Rectal smooth muscle tissue (tissue), 1 donor: Measurements from ENCODE around the gene PACC1.

Experiments
- H3K27ac ChIP-seq: one replicate; pipeline ENCODE4 v1.7.0; 2013; ENCODE audit warnings: low read depth, low read length, inconsistent platforms
- H3K27me3 ChIP-seq: one replicate; pipeline ENCODE4 v1.7.0; 2013; ENCODE audit warnings: low read length; ENCODE audit not compliant: control insufficient read depth, insufficient read depth
- H3K36me3 ChIP-seq: one replicate; pipeline ENCODE4 v1.7.0; 2013; ENCODE audit warnings: low read length; ENCODE audit not compliant: control insufficient read depth, insufficient read depth
- H3K4me1 ChIP-seq: one replicate; pipeline ENCODE4 v1.7.0; 2013; ENCODE audit warnings: low read length; ENCODE audit not compliant: control insufficient read depth, insufficient read depth
- H3K4me3 ChIP-seq: one replicate; pipeline ENCODE4 v1.7.0; 2013; ENCODE audit warnings: low read length
- H3K9ac ChIP-seq: one replicate; pipeline ENCODE4 v1.7.0; 2013; ENCODE audit warnings: low read length

The PACC1 gene

DNA sequence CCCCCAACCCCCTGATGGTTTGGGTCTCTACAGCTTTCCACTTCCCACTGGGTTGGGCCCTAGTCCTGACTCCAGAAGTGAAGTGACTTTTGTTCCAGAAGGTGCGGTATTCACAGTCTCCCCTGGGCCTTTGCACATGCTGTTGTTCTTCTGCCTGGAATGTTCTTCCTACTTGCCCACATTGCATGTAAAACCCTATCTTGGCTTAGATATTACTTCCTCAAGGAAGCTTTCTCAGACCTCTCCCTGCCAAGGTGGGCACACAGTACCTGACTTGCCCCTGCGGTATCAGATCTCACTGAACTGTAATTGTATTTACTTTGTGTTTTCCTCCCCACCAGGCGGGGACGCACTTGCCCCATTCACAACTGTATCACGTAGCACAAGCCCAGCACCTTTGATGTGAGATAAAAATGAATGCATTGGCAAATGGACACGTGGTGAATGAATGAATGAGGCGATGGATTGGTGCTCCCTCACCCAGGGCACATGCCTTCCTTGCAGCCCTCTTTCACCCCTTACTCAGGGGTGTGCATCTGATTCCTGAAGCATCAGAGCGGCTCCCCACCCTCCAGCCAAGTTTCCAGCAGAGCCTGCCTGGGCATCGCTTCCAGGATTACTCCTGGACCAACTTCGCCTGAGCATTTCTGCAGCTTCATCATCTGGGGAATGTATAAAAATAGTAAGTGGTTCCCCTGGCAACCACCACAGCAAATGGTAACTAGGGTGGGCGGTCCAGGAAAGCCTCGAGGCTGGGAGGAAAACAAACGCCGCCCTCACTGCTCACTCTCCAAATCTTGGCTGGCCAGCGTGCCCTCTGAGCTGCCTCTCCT is 37.9 kb upstream of the PACC1 start:
- no peaks in the 10 kb centered on the region for H3K36me3 ChIP-seq
- no peak overlapping the region for H3K4me3 ChIP-seq
- no peak overlapping the region for H3K27ac ChIP-seq
- no peaks in the 10 kb centered on the region for H3K27me3 ChIP-seq
- peaks cover 11% of the 10 kb centered on the region for H3K4me1 ChIP-seq
- H3K9ac ChIP-seq: no peak overlapping the region

DNA sequence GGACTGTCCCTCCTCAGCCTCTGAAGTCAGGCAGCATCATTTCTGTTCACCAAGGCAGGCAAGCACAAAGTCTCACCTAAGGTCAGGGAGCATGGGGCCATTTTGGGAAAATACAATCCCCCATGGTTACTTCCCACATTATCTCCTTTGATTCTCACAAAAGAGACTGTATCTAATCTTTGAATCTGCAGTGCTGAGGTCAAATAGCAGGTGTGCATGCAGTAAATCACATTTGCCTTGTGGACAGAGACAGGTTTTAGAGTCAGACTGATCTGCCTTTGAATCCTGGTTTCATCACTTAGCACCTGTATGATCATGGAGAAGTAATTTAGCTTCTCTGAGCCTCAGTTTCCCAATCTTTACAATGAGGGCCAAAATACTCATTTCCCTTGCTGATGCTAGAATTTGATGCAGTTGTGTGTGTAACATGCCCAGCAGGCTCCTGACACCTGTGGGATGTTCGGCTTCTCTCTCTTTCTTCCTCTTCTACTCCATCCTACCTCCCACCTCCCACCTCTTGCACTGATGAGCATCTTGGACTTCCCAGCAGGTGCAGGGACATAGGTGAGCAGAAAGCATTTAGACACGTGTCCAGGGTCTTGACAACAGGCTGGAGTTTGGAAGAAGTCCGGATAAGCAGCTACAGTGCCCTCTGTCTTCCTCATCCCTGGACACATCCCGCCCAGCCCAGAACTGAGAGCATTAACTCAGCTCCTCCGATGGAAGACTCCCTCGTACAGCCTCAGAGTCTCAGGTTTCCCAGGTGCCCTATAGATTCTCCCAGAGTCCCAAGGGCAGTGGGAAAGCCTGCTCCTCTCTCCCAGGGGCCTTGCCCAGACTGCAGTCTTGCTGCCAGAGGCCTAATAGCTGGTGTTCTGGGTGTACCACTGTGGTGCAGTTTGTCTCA is 37.0 kb upstream of the PACC1 start:
- Histone ChIP-seq H3K4me3 (no peak overlapping the region), H3K4me1 (peaks cover 11% of the 10 kb centered on the region), H3K27ac (no peak overlapping the region), H3K27me3 (no peaks in the 10 kb centered on the region), H3K9ac (no peak overlapping the region), H3K36me3 (no peaks in the 10 kb centered on the region)

DNA sequence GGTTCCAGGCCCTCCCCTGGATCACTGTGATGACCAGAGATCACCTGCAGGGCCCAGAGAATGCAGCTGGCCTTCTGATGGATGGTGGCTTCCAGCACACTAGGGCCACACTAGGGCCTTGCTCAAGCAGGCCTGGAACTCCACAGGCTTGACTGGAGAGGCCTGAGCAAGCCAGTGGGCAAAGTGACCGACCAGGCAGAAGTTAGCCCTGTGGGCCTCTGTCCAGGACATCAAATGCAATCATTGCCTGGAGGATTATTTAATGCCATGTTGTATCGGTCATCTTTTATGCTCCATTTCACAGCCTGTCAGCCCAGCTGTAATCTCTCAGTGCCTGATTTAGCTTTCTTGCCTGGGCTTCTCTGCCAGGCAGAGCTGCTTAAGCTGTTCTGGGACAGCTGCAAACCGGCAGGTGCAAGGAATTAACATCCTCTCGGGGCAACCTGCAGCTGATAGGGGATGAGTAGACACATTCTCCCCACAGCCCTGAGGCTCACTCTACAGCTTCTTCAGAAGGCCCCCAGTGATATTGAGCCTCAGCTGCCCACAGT is 35.7 kb upstream of the PACC1 start:
- Histone ChIP-seq H3K36me3 (peaks cover 5% of the 10 kb centered on the region), H3K4me1 (peaks cover 11% of the 10 kb centered on the region), H3K27me3 (no peaks in the 10 kb centered on the region), H3K9ac (no peak overlapping the region), H3K27ac (no peak overlapping the region), H3K4me3 (no peak overlapping the region)

DNA sequence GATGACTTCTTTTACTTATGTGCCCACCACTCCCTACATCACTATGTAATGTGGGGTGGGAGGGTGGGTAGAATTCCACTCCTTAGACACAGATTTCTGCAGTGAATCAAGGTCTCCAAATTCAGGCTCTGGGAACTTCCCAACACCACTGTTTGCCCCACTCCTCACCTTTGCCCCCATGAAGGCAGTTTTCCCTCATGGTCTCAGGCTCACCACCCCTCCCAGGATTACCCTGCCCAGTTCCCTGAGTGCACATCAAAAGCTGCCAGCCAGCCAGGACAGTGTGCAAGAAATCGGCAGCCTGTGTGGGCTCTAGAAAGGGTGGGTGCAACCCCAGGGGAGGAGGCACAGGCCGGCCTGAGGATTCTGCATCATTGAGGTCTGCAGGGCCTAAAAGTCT is 32.8 kb upstream of the PACC1 start:
- Histone ChIP-seq H3K9ac (no peak overlapping the region), H3K27ac (no peak overlapping the region), H3K4me1 (peaks cover 3% of the 10 kb centered on the region), H3K36me3 (peaks cover 5% of the 10 kb centered on the region), H3K27me3 (no peaks in the 10 kb centered on the region), H3K4me3 (no peak overlapping the region)

DNA sequence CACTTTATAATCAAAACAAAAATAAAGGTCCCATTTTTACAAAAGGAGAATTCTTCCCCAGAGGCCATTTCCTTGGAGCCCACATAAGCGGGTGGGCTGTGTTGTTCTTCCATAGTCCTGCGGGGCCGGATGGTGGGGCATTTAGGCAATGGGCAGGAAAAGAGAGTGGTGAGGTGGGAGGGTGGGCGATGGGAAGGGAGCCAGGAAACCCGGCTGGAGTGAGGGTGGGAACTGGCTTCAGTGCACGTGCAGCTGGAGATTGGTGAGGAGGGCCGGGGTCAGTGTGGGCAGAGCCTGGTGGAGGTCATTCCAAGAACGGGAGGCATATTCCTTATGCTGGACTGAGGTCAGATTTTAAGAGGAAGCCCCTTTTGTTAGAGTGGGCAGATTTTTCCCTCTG is 31.6 kb upstream of the PACC1 start:
- no peaks in the 10 kb centered on the region for H3K27me3 ChIP-seq
- H3K9ac ChIP-seq: no peak overlapping the region
- H3K4me1 ChIP-seq: no peaks in the 10 kb centered on the region
- H3K36me3 ChIP-seq: peaks cover 5% of the 10 kb centered on the region
- no peak overlapping the region for H3K27ac ChIP-seq
- no peak overlapping the region for H3K4me3 ChIP-seq

DNA sequence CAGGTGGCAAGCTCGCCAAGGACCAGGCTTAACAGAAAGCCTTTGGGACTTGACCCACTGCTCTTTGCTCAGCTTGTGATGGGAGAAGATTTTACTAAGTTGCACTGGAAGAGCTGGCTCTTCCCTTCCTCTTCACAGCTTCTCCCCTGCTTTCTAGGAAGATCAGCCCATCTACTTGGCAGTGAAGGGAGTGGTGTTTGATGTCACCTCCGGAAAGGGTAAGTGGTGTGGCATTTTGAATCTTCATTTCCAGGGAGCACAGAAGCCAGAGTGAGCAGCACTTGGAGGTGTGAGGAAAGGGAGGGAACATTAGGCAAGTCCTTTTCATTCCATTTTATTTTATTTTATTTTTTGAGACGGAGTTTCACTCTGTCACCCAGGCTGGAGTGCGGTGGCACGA is 27.7 kb upstream of the PACC1 start:
- Histone ChIP-seq H3K4me3 (no peak overlapping the region), H3K36me3 (peaks cover 5% of the 10 kb centered on the region), H3K9ac (no peak overlapping the region), H3K27ac (no peak overlapping the region), H3K4me1 (no peaks in the 10 kb centered on the region), H3K27me3 (no peaks in the 10 kb centered on the region)

DNA sequence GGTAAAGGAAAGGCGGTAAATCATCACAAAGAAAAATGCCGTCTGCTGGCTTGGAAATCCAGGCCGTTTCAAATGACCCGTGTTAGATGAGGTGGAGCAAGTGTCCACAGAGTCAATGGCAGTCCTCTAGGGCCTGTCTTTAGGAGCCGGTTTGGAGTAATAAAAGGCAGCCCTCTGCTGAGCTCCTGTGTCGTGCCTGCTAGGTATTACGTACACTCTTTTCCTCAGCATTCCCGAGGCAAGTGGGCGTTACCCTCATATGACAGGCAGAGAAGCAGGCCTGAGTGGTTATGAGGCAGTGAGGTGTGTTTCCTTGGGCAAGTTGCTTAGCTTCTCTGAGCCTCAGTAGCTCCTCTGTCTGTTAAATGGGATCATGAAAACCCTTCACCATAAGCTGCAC is 25.7 kb upstream of the PACC1 start:
- H3K27ac ChIP-seq: no peak overlapping the region
- H3K27me3 ChIP-seq: no peaks in the 10 kb centered on the region
- no peaks in the 10 kb centered on the region for H3K36me3 ChIP-seq
- H3K4me1 ChIP-seq: no peaks in the 10 kb centered on the region
- no peak overlapping the region for H3K4me3 ChIP-seq
- H3K9ac ChIP-seq: no peak overlapping the region

DNA sequence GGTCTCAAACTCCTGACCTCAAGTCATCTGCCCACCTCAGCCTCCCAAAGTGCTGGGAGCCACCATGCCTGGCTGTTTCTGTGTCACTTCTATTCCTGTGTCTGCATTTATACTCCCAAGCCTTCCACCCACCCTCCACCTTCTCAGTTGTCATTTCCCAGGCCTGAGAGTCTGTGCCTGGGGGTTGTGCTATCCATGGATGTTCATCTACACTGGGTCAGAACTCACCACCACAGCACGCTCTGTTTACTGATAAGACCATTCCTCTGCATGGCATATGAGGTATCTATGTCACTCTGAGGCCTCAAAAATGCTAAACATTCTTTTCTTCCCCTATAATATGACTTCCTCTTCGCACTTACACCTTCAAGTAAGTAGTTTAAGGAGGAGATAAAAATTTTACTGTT is 24.1 kb upstream of the PACC1 start:
- Histone ChIP-seq H3K4me1 (peaks cover 2% of the 10 kb centered on the region), H3K27ac (no peak overlapping the region), H3K27me3 (no peaks in the 10 kb centered on the region), H3K9ac (no peak overlapping the region), H3K4me3 (no peak overlapping the region), H3K36me3 (no peaks in the 10 kb centered on the region)

DNA sequence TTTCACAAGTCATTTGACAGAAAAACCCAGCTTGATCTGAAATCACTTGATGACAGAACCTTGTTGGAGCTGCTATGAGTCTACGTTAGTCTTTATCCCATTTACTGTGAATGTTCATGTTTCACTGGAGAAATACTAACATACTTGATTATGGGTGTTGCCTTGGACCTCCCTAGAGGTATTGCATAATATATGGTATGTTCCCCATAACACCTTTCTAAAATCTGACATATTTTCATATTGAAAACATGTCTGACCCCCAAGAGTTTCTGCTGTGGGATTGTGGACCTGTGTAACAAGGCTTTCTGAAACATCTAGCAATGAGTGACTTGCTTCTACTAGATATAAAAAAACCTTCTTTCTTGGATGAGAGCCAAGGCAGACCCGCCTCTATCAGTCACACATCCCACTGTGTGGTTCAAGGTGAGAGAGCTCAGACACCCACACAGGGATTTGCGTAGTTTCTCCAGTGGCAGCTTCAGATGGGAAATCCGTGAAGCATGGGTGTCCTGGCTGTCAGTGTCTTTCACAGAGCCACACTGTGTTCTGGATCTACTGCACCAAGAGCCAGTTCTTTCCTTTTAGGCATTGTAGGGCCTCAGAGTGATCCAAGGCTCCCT is 22.6 kb upstream of the PACC1 start:
- Histone ChIP-seq H3K9ac (no peak overlapping the region), H3K36me3 (no peaks in the 10 kb centered on the region), H3K4me1 (peaks cover 5% of the 10 kb centered on the region), H3K27me3 (no peaks in the 10 kb centered on the region), H3K27ac (no peak overlapping the region), H3K4me3 (no peak overlapping the region)

DNA sequence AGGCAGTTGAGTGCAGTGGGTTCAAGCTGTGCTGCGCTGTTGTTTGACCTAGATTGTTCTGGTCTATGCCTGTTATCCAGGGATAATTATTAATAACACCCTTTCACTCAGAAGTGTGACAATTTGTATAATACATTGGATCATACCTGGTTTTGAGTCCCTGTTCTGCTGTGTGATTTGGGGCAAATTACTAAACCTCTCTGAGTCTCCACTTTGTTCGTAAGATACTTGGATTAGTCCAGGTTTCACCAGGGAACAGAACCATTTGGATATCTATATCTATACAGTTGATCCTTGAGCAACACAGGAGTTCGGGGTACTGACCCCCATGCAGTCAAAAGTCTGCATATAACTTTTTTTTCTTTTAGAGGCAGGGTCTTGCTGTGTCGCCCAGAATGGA is 20.3 kb upstream of the PACC1 start:
- no peak overlapping the region for H3K27ac ChIP-seq
- H3K27me3 ChIP-seq: no peaks in the 10 kb centered on the region
- H3K36me3 ChIP-seq: no peaks in the 10 kb centered on the region
- H3K9ac ChIP-seq: no peak overlapping the region
- no peak overlapping the region for H3K4me3 ChIP-seq
- peaks cover 7% of the 10 kb centered on the region for H3K4me1 ChIP-seq

DNA sequence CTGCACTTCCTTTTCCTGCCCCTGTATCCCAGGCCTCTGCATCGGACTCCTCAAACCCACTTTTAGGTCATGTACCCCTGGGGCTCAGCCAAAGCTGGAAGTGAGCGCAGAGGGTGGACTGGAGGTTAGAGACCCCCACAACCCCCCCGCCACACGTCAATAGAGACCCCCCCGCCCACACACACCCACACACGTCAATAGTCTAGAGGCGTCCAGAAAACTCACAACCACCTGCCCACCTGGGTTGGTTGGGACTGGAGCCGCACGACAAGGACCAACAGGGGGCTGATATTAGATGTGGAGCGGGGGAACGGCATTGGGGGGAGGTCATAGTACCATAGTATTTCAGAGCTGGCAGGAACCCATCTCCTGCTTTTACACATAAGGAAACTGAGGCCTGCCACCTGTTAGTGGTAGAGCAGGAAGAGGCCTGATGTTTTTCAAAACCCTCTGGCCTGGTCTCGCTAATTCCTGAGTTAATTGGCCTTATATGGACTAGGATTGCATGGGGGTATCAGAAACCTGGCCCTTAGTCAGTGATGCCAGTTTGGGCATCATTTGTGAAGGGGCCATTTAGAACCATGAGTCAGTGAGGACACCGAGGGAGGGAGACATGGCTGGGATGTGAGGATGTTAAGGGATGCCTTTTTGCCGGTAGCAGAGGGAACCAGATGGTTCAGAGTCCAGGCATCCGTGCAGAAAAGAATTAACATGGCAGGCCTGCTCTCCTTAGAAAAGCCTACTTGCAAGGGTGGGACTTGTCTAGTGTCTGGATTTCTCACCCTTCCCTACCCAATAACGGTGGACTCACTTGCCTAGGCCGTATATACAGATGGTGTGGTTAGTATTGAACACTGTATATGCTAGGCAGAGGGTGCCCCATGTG is 19.1 kb upstream of the PACC1 start:
- Histone ChIP-seq H3K4me1 (peaks cover 7% of the 10 kb centered on the region), H3K36me3 (no peaks in the 10 kb centered on the region), H3K9ac (peak overlapping the region; percentile 54), H3K27me3 (no peaks in the 10 kb centered on the region), H3K27ac (peak overlapping the region; percentile 81), H3K4me3 (peak overlapping the region; percentile 89)
